Measurements from ENCODE around the gene RFC4.
"Not testable (repeated sequence)": the region's sequence is repeated elsewhere in the genome, so short reads cannot be mapped to it uniquely, and the experiment has no call there.

RFC4 gene, protein sequence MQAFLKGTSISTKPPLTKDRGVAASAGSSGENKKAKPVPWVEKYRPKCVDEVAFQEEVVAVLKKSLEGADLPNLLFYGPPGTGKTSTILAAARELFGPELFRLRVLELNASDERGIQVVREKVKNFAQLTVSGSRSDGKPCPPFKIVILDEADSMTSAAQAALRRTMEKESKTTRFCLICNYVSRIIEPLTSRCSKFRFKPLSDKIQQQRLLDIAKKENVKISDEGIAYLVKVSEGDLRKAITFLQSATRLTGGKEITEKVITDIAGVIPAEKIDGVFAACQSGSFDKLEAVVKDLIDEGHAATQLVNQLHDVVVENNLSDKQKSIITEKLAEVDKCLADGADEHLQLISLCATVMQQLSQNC

GRCh38 chr3:186806089-186807055, at the start of gene RFC4:
TSS of gene RFC4 (minus strand) at chr3:186806482. CDS start at chr3:186804713, 1,769 bp downstream.
- peak; percentile 54 to 80 for DNase-seq

GRCh38 chr3:186854954-186855353, 48.7 kb upstream of the RFC4 start:
- no peak for DNase-seq

DNA sequence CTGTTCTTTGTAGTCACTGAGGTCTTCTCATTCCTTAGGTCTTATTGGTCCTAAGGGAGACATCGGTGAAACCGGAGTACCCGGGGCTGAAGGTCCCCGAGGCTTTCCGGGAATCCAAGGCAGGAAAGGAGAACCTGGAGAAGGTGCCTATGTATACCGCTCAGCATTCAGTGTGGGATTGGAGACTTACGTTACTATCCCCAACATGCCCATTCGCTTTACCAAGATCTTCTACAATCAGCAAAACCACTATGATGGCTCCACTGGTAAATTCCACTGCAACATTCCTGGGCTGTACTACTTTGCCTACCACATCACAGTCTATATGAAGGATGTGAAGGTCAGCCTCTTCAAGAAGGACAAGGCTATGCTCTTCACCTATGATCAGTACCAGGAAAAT, 47.9 kb upstream of the RFC4 start:
- no peak for DNase-seq

GRCh38 chr3:186852994-186853393, 46.7 kb upstream of the RFC4 start:
- no peak for DNase-seq

GRCh38 chr3:186851835-186852234, 45.6 kb upstream of the RFC4 start:
- DNase-seq = not testable (repeated sequence)

- DNase-seq = peak; percentile 11 to 57
These were observed 43.2 kb upstream of the RFC4 start for GRCh38 chr3:186849374-186849975.

GRCh38 chr3:186847437-186847836, 41.2 kb upstream of the RFC4 start:
- DNase-seq = no peak

DNA sequence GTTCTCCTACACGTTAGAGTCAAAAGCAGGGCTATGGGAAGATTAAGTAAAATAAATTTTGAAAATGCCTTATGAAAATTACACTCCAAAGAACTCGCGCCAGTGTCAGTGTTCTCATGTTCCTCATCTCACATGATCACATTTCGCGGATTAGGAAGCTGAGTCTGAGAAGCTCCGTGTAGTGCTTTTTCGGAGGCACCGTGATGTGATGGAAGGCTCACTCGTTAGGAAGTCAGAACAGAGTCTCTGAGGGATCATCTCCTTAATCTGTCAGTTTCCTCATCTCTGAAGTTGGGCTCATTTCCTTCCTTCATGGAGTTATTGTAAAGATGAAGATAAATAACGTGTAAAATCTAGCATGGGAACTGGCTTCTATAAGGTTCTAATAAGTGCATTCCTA, 39.5 kb upstream of the RFC4 start:
- DNase-seq = no peak

DNA sequence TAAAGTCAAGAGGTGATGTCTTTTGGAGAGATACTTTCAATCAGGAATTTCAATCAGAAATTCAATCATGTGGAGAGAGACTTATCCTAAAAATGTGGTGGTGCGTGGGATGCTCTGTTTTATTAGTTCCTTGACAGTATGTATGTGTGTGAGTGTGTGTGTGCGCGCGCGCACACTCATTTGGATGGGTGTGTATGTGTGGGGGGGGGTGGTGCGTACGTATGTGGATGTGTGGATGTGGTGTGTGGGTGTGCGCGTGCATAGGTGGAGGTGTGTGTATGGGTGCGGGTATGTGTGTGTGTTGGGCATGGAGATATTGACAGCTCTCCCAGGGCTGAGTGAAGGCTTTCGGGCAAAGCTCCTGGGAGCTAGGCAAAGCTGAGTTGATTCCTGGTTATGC, 38.6 kb upstream of the RFC4 start:
- DNase-seq = no peak

DNA sequence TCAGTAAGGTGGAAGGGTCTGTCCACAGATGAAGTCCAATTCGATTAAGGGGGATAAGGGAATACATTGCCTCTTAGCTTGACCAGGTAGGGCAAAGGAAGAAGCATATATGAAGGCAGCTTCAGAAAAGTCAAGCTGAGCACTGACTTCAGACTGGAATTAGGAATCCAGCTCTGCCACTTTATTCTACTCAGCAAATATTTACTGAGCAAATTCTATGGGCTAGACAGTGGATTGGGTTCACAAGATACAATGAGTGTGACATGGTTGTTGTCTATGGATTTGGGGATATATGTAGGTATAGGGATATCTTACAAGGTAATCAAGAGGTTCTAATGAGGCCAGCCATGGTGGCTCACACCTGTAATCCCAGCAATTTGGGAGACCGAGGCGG, 36.8 kb upstream of the RFC4 start:
- DNase-seq = no peak

DNA sequence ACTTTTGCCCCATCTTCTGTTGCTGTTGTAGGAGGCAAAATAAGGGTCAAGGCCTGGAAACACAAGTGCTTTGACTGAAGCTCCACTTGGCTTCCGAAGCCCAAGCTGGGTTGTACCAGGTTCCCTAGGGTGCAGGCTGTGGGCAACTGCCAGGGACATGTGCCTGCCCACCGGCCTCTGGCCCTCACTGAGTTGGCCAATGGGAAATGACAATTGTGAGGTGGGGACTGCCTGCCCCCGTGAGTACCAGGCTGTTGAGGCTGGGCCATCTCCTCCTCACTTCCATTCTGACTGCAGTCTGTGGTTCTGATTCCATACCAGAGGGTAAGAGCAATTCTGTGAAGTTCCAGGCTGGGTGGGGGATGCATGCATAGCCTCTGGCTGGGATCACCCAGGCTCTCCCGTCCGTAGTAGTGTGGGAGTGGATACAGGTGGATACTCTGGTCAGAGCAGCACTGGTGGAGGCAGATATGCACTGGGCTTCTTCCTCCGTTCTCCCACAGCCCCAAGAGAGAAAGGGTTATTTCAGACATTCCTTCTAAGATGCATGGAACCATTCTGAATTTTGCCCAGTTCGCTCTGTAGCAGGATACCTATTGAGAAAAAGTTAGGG, 36.2 kb upstream of the RFC4 start, which contains the start of gene ADIPOQ:
TSS of gene ADIPOQ (plus strand) at position 285 of the 613 bp plus-strand sequence. CDS start 10,349 bp downstream, outside the sequence.
- no peak for DNase-seq

DNA sequence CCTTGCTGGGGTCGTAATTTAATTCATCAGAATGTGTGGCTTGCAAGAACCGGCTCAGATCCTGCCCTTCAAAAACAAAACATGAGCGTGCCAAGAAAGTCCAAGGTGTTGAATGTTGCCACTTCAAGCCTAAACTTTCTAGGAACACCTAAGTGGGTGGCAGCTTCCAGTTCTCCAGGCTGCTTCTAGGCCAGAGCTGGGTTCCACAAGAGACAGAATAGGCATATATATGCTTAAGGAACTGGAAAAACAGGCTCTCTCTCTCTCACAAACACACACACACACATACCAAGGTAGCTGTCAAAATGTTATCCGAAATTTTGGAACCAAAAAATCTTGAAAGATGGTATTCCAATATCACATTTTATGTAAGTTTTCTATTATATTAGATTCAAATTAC, 35.3 kb upstream of the RFC4 start:
- no peak for DNase-seq

GRCh38 chr3:186839874-186840641, 33.8 kb upstream of the RFC4 start:
- no peak for DNase-seq

DNA sequence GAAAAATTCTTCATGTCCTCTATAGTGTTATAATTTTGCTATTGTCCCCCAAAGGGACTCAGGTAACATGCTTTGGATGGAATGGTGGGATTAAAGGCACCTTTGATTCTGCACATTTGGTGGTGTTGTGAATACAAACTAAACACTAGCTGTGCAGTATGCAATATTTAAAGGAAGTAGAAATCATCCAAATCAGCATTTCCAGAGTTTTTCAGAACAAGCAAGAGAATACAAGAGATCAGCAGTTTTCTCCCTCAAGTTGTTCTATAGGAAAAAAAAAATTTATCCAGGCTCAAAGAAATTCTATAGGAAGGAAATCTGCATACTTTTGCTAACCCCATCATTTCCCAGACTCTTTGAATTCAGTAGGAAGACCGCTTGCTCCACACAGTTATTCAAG, 26.0 kb upstream of the RFC4 start:
- DNase-seq = no peak

GRCh38 chr3:186831798-186832197, 25.5 kb upstream of the RFC4 start:
- no peak for DNase-seq

DNA sequence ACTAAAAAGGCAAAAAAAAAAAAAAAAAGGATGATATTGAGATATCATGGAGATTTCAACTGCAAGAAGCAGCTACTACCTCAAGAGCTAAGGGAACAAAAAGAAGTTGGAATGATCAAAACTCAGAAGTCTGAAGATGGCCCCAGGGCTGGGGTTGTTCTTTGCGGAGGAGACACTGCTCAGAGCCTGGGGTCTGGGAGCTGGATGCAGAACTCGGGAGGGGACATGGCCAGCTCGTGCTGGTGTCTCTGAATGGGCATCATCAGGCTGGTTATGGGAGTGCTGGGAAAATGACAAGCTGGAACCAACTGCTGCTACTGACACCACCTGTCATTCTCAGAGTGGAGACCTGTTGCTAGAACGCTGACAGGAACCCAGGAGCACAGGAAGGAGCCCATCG, 22.1 kb upstream of the RFC4 start:
- no peak for DNase-seq

DNA sequence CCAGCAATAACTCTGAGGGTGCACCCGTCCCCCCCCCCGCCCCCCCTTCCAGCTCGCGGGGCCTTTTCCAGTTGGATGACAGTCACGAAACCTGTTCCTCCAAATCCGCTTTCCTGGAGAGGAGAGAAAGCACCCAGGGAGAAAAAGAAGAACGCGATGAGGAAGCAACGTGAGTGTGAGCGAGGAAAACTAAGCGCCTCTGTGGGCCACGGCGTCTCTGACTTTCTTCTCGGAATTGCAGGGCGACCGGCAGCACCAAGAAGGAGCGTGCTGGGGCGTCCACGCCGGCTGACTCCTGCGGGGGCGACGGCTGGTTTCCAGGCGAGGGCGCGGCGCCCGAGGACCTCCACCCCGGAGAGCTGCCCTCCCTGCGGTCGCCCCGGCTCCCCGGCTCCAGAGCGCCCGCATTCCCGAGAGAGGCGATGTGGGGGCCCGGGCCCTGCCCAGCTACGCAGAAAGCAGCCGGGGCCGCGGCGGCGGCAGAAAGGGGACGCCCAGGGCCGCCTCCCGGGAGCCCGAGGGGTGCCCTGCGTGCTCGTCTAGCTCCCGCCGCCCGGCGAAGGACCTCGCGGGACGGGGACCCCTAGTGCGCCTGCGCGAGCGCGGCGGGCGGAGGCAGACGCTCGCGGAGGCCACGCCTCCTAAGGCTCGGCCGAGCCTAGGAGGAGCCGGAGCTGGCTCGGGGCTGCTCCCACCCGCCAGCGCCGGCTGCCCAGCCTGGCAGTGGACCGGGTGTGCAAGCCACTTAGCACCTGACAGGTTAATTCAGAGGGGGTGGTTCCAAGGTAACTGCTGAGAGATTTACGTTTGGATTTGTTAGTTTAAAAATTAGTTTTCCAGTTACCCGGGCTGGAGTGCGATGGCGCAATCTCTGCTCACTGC, 20.9 kb upstream of the RFC4 start:
- peak; percentile 50 to 80 for DNase-seq

GRCh38 chr3:186826410-186826975, 20.2 kb upstream of the RFC4 start:
- peak in 1 of 2 experiments; percentile 23 for DNase-seq

- no peak for DNase-seq
These were observed 19.7 kb upstream of the RFC4 start for GRCh38 chr3:186825872-186826409.

- no peak for DNase-seq
These were observed 19.1 kb upstream of the RFC4 start for GRCh38 chr3:186825294-186825821.
